HG03103 (cell line): ENCODE measurements around the gene IL1A.

Experiments
- ATAC-seq: cut with Tn5 transposase; IDR thresholded peaks from one replicate; pipeline ENCODE4 v1.9.1; 2021; ENCODE audit warnings: low read depth; ENCODE audit not compliant: unreplicated experiment

The IL1A gene

DNA sequence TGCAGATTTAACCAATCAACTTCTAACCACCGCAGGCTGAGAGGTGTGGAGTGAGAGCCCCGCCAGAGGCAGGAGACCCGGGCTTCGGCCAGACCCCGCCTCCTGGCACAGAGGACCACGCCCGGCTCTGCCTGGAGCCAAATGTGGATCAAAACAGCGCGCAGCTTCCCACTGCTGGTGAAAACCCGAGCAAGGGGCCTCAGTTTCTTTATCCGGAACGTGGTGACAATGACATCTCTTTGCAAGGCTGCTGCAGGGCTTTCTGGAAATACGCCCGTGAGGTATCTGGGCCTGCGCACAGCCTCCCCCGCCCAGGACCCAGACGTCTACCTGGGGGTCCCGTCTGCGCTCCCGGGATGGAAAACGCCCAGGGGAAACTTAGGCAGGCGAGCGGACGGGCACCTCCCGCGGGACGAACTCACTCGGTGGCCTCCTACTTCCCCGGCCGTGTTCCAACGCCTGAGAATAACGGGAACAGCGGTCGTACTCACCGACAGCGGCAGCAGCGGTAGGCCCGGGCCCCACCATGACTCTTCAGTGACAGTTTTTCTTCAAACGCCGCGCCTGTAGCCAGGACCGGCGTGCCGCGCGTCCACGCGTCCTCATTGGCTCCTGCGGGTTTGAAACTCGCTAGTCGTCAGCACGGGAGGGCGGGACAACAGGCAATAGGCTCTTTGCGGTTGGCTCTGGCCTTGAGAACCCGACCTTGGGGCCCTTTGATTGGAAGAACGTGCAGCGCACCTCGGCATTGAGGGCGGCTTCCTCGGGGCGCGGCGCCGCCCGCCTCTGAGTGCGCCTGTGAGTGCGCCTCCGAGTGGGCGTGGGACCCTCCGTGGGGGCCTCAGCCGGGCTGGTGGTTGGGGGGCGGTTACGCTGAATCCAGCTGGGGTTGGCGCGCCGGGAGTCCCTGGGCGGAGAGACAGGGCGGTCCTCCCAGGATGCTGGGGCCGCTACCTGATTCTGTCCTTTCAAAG, 19.9 kb downstream of the IL1A start, which contains the start of gene CKAP2L:
TSS of gene CKAP2L (minus strand) at position 539 of the 974 bp plus-strand sequence. CDS start at position 528, 11 bp downstream.
- ATAC-seq = peak; percentile 94

DNA sequence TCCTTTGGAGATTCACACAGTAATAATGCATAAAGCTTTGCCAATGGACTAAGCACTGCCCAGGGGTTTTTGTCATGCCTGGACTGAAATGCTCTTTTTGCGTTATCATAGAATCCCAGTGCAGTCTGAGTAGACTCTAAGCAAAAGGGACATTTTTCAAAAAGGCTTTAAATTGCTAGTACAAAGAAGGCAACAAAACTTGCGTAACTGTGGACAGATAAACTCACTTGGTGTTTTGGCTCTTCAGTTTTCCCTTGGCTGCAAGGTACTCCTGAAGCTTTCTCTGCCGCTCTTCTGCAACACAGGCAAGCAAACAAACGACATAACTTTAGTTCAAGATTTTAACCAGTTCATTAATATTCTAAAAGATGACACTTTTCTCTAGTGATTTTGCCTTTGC, 22.0 kb downstream of the IL1A start:
- no peak for ATAC-seq

DNA sequence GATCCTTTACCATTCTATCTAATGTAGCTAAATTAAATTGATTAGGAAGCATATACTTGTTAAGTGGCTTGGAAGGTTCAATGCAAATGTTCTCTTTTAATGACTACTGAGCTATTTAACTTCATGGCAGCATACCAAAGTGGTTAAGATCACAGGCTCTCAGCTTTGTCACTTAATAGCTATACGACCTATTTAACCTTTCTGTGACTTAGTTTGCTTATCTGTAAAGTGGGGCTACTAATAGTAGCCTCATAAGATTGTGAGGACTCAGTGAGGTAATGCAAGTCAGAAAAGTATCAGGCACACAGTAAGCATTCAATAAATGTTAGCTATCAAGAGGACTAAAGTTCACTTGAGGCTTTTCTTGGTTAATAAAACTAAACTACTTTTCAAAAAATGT, 24.1 kb downstream of the IL1A start:
- no peak for ATAC-seq

DNA sequence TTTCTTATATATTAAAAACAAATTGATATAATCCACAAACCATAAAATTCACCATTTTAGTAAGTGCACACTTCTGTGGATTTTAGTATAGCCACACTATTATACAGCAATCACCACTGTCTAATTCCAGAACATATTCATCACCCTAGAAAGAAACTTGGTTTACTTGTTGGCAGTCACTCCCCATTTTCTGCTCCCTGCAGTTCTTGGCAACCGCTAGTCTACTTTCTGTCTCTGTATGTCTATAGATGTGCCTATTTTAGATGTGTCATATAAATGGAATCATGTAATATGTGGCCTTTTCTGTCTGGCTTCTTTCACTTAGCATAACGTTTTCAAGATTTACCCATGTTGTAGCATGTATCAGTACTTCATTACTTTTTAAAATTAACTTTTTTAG, 25.6 kb downstream of the IL1A start:
- no peak for ATAC-seq

DNA sequence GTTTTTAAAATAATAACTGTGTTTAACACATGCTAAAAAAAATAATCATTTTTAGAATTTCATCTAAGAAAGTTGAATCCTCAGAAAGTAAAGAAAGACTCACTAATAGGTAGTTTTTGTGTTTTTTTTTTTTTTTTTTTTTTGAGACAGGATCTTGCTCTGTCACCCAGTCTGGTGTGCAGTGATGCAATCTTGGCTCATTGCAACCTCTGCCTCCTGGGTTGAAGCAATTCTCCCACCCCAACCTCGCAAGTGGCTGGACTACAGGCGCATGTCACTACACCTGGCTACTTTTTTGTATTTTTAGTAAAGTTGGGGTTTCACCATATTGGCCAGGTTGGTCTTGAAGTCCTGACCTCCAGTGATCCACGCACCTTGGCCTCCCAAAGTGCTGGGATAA, 27.0 kb downstream of the IL1A start:
- ATAC-seq = no peak

DNA sequence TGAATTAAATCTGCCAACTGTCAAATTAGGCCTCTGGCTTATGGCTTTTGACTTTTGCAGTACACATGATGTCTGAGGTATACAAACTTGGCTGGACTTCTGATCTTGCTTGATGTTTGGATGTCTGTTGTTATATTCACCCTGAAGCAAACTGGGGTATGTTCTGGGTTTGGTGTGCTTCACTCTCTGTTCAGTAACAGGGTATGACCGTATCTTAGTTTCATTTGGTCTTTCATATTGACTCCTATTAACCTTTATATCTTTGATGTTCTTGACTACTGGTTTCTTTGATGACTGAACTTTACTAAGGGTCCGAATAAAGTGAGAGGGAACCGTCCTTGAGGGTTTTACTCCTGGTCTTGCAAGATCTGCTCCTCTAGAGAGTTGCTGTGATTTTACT, 28.1 kb downstream of the IL1A start:
- no peak for ATAC-seq

DNA sequence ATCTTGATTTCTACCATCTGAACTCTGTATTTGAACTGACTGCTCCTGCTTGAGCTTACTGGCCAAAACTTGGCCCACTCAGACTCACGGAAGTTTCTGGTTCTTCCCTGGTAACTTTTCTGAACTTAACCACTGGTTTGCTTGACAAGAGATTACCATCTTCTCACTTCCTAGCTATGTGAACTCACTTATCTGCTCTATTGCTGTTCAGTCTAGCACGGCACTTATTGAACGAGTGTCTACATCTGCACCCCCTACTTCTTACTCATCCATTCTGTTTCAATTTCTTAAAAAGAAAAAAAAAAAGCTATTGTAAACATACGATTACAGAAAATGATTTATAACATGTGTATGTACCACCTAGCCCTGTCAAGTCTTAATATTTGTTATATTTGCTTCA, 28.8 kb downstream of the IL1A start:
- no peak for ATAC-seq

DNA sequence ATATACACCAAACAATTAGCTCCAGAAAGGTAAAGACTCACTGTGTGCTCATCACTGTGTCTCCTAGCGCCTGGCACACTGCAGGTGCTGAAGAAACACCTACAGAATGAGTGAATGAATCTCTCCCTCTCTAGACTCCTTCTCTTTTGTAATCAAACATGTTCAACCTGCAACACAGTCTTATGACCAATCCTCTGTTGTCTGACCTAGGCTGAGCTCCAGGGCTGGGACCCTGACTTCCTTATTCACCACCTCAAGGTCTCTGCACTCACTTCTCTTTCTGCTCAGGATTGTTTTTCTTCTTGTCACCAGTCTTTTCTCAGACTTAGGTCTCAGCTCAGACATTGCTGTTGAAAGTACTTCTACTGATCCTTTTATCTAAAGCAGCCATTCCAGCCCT, 29.7 kb downstream of the IL1A start:
- ATAC-seq = no peak

DNA sequence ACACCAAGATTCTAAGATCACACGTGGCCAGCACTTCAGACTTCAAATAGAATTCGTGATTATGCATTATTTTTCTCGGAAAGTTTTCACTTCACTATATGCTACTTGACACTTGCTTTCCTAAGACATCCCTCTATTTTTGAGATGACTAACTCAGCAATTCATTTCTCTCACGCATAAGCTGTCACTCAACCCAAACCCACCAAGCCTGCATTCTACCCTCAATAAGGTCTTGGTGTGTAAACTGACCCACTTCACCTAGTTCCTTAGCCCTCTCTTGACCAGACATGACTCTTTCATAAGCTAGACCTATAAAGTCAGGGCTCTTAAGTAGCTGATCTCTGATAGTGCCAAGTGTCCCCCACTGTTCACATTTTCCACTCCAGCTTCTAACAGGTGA, 31.6 kb downstream of the IL1A start:
- no peak for ATAC-seq

DNA sequence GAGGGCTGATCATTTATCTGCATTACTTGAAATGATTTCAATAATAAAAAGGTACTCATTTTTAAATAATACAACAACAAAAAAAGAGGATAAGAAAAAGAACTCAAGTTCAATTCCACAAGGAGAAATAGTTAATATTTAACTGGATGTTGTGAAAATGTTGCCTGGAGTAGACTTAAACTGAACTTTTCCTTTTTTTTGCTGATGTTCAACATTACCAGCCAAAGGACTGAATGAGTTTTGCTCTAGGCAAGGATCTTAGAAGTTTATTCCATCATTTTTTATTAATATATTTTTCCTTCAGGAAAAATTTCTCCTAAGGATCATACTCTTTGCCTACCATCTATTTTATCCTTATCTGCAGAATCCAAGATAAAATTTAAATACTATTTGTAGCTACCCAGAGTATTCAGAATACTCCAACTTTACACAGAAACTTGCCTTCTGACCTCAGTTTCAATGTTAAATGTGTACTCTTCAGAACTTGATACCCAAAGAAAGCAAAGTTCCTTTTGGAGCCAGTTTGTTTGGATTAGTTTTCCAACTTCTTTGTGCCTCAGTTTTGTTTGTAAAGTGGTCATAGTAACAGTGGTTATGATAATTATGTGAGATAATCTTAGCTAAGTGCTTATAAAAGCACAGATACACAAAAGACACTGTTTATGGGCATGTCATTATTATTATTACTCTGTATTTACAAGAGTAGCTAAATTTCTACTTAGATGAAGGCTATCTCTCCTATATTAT, 32.7 kb downstream of the IL1A start:
- ATAC-seq = no peak

DNA sequence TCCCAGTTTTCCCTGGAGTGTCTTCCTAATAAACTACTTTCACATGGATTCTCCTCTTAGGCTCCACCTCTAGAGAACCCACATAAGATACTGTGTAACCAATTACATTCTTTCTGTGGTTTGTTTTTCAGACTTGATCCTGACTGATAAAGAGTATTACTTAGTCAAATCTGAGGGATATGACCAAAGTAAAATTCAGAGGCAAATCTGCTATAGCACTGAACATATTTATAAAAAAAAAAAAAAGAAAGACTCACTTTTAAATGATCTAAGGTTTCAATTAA, 33.8 kb downstream of the IL1A start:
- ATAC-seq = no peak

DNA sequence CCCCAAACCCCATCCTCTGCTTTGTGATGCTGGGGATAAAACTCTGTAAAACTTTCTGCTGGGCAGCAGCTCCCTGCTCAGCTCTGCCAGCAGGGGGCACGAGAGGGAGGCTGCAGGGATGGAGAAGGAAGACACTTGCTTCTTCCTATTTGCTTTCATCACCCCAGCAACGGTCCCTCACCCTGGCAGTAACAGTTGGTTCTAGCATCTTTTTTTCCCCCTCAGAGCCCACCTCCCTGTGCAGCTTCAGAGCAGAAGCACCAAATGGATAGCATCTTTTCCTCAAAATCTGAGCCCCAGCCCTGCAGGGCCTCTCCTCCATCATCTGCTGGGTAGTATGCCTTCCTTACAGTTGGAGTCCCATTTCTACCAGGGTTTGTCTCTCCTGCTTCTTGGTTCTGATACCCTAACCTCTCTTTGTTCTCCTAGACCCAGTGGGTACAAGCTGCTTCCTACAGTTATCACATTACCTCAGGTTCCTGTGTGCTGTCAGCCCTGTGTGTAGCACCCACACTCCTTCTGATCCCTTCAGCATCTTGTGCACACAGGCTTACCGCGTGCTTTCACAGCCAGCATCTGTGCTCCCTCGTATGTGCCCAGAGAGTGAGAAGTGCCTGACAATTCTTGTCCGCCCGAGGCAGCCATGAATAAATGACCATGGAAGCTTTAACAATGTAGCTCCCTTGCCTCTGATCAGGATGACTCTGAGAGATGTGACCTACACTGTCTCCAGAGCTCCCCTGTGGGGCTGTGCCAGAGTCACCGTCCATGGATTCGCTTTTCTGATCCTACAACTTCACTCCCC, 34.3 kb downstream of the IL1A start:
- no peak for ATAC-seq

DNA sequence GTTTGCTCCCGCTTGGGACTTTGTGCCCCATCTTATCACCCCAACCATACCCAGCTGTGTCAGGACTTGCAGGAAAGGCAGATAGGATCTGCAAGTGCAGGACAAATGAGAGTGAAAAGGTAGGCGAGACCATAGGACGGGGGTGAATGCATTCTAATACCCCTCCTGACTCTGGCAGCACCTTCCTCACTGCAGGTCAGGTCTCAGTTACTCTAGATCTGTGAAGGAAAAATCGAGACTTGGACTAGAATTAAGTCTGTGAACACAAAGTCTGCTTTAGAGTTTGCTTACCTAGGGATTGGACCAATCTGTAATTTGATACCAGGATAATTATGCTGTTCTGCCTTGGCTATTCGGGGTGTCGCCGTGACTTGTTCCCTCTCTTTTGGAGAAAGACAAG, 43.8 kb downstream of the IL1A start:
- ATAC-seq = no peak

DNA sequence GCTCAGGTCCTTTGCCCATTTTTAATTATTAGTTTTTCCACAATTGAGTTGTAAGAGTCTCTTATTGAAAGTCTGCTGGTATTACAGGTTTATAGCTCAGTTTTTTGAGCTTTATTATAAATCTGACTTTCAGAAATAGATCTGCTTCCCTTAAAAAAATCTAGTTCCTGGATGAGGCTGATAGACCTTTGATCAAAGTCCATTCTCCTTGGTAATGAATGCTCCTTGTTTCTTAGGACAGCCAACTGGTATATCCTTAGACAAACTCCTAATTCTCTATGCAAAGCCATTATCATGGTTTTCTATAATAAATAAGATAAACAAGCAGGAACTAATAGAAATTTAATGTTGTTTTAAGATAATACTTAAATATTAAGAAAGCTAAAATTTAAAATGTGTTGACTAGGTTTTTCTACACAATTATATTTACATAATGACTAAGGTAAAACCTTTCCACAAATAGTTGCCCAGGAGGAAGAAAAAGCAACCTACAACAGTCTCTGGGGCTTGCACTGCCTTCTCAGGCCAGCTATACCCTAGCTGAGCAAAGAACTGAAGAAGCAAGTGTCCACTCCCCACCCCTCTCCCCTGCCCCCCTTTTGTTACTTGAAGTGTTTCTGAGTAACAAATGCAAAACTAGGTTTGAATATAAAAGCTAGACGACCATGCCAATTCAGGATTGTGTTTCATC, 46.6 kb downstream of the IL1A start:
- ATAC-seq = no peak

DNA sequence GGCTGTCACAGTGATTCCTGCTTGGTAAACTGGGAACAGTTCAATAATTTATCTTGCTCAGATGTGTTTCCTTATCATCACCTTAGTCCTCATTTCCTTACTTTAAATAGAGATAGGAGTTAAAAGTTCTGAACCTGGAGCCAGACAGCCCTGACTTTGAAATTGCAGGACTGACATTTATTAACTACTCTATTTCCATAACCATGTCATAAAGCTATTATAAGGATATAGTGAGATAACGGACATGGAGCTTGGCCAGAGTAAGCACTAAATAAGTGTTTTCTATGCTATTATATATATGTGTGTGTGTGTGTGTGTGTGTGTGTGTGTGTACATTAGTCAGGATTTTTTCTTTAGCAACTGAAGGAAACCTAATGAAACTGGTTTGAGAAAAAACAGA, 50.4 kb downstream of the IL1A start:
- ATAC-seq = no peak

DNA sequence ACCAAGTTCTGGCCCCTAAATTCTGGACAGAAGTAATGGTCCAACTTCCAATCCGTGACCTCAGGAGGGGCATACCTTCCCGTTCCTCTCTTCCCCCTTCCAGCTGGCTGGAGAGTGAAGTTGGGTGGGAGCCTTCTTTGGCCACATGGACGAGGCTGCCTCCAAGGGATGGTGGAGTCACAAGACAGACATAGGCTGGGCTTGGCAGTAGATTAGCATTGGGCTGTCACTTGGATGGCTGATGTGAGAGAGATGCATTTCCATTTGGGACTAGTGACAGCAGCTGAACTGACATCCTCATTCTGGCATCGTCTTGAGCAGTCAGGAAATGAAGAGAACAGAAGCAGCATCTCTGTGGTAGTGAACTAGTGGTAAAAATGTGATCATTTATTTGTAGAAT, 50.8 kb downstream of the IL1A start:
- no peak for ATAC-seq

DNA sequence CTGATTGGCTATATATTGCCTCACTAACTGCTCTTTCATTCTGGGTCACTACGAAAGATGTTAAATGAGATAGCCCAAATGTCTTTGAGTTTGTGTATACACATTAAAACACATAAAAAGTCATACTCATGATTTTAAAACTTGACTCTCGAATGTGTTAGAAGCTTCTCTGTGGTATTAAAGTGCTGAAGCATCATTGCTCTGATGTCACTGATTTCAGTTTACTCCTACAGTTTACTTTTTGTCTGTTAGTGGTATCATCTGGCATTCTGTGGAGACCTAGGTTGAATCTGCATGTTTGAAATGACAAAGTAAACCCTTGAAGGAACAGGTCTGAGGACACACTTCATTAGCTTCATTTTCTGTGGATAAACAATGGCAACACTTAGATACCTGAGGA, 52.8 kb downstream of the IL1A start:
- ATAC-seq = no peak

DNA sequence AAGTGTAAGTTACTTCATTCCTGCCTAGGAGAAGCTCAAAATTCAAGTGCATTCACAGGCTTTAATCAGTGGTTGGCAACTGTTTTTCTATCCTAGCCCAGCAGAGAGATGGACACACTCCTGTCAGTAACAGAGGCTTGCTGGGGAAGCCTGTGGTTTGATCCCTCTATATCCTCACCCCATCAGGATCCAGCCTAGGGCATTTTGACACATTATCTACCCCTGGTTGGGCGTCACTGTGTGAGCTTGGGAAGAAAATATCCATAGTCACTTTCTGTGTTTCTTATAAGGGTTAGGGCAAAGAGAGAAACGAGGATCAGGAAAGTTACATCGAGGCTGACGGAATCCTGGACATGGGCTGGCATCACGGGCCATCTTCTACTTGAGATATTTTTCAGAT, 53.5 kb downstream of the IL1A start:
- no peak for ATAC-seq

DNA sequence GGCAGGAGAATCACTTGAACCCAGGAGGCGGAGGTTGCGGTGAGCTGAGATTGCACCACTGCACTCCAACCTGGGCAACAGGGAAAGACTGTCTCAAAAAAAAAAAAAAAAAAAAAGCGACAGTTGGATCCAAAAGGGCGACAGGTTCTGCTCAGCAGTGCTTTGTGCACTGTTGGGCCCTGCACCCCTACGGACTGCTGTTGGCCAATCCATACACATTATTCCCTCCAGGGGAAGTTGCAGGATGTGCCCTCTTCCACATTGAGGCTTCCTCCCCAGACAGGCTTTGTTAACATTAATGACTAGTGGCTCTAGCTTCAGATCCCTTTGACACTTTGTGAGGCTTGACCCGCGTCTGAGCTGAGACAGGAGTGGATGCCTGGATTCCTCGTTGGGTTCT, 54.1 kb downstream of the IL1A start:
- ATAC-seq = no peak

DNA sequence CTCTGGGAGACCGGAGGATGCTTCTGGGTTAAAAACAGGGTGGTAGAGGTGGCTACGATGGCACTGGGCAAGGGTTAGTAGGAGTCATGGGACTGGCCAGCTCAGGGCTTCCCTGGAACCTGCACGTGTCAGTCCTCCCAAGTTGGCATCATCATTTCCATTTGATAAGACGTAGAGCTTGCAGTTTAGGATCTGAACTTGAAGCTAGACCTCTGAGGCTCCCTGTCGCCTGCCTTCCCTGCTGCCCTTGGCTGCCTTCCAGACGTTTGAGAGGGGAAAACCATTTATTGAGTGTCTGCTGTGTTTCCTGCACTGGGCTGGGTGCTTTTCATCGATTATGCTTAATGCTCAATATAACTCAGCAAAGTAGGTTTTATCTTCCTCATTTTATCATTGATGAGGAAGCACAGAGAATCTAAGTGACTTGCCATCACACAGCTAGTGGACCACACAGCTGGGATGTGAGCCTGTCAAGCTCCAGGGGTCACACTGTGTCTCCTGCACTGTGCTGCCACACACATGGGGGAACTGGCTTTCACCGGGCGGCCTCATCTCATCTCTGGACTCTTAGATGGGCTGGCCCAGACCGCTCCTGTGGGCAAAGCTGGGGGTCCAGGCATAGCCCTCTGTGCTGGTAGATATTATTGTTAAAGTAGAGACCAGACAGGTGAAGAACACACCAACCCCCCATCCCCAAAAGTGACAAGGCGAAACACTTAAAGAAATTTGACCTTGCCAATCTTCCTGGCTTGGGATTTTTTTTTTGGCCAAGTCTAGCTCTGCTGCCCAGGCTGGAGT, 55.7 kb downstream of the IL1A start:
- ATAC-seq = no peak
